K562 (cell line): Measurements from ENCODE around the gene LASP1.

Experiments
- AFF4 ChIP-seq: sonication (generic); formaldehyde crosslinking; IDR thresholded peaks from 2 replicates; pipeline ENCODE4 v1.8.0; 2023; ENCODE audit warnings: mild to moderate bottlenecking, missing genetic modification reagents
- ATF2 ChIP-seq: sonication (generic); formaldehyde crosslinking; IDR thresholded peaks from 2 replicates; pipeline ENCODE4 v1.8.1; 2022; ENCODE audit warnings: missing genetic modification reagents
- BACH1 ChIP-seq: fragments of 200-800 bp; sonication (Bioruptor generic); IDR thresholded peaks from 2 replicates; pipeline ENCODE4 v1.6.1; 2016; ENCODE audit warnings: missing genetic modification characterization, missing compliant biosample characterization
- CTCF ChIP-seq, 3 experiments: IDR thresholded peaks in 2 of 3; conservative IDR thresholded peaks in 1 of 3; 2 replicates each; pipeline ENCODE4 v1.5.1; 2011 to 2012; ENCODE audit warnings: low read length in 3 of 3, mild to moderate bottlenecking in 3 of 3, control low read depth in 2 of 3, improper control_type of control experiment in 1 of 3, inconsistent platforms in 1 of 3, low read depth in 1 of 3, mixed read lengths in 1 of 3, moderate library complexity in 1 of 3; ENCODE audit not compliant: insufficient read depth in 2 of 3
- E4F1 ChIP-seq: fragments of 250-450 bp; sonication (Bioruptor Pico); IDR thresholded peaks from 2 replicates; pipeline ENCODE4 v1.5.0; 2021; ENCODE audit warnings: mild to moderate bottlenecking, borderline replicate concordance
- ELF1 ChIP-seq: fragments of 200-800 bp; sonication (Bioruptor generic); IDR thresholded peaks from 2 replicates; pipeline ENCODE4 v1.6.1; 2016; ENCODE audit warnings: missing genetic modification characterization, missing compliant biosample characterization
- POLR2AphosphoS5 ChIP-seq: IDR thresholded peaks from 2 replicates; pipeline ENCODE4 v1.6.1; 2011; ENCODE audit warnings: mild to moderate bottlenecking, low read depth, low read length, moderate library complexity; ENCODE audit not compliant: control insufficient read depth, insufficient read depth
- SAFB2 ChIP-seq: fragments of 200-400 bp; formaldehyde crosslinking; IDR thresholded peaks from 2 replicates; pipeline ENCODE4 v1.6.1; 2018; ENCODE audit warnings: borderline replicate concordance, low read length, low read depth, moderate library complexity; ENCODE audit not compliant: severe bottlenecking
- THRA ChIP-seq: fragments of 450-650 bp; IDR thresholded peaks from 2 replicates; pipeline ENCODE4 v1.6.1; 2017; ENCODE audit warnings: mild to moderate bottlenecking, moderate library complexity
- ZNF217 ChIP-seq: sonication (generic); formaldehyde crosslinking; IDR thresholded peaks from 2 replicates; pipeline ENCODE4 v1.8.0; 2022; ENCODE audit warnings: mild to moderate bottlenecking, missing genetic modification reagents
- ZNF384 ChIP-seq: IDR thresholded peaks from 2 replicates; pipeline ENCODE4 v1.6.1; 2012; ENCODE audit warnings: low read depth, low read length, improper control_type of control experiment

- no peak for TF ChIP-seq ELF1 (tag)
- no peak for TF ChIP-seq ATF2 (CRISPR knock-in tag)
- no peak for TF ChIP-seq ZNF217 (CRISPR knock-in tag)
- TF ChIP-seq CTCF (IDR thresholded peaks at IDR 0.05 in 2 of 3, conservative IDR thresholded peaks at IDR 0.05 in 1 of 3; ENCODE audit: insufficient read depth in 2 of 3, low read depth in 1 of 3, low read length in 3 of 3), result no peak
- no peak for TF ChIP-seq ZNF384
- TF ChIP-seq THRA, result no peak
- no peak for TF ChIP-seq E4F1 (CRISPR knock-in tag)
- no peak for TF ChIP-seq SAFB2
- no peak for TF ChIP-seq AFF4 (CRISPR knock-in tag)
- no peak for TF ChIP-seq BACH1
- TF ChIP-seq POLR2AphosphoS5, result no peak
Measured at GRCh38 chr17:38851434-38851833, 18.4 kb upstream of the LASP1 start.
